ENCODE data around the gene ITCH.

The ITCH gene

GRCh38 chr20:34331838-34332237 is 31.2 kb upstream of the ITCH start:
- no peaks in the 10 kb centered on the region for H3K4me1 ChIP-seq (ENCODE audit: insufficient read depth, low read length)
- DNase-seq (no peak), ATAC-seq (ENCODE audit: insufficient read depth, low read depth) (no peak)
- H2AFZ ChIP-seq (ENCODE audit: low read depth, low read length), result no peak overlapping the region
- no peak overlapping the region for H3K9ac ChIP-seq (ENCODE audit: low read depth, low read length)
- no peak overlapping the region for H3K4me2 ChIP-seq (ENCODE audit: insufficient read depth, low read length)
- no peaks in the 10 kb centered on the region for H3K9me3 ChIP-seq (ENCODE audit: insufficient read depth, low read length, severe bottlenecking)
- no peak overlapping the region for H3K4me3 ChIP-seq (ENCODE audit: low read depth in 1 of 2, low read length in 2 of 2)
- H3K27me3 ChIP-seq (ENCODE audit: insufficient read depth, low read length, poor library complexity), result no peaks in the 10 kb centered on the region
- no peak overlapping the region for H3K27ac ChIP-seq (ENCODE audit: low read length)
- H3K79me2 ChIP-seq (ENCODE audit: insufficient read depth, low read length), result no peaks in the 10 kb centered on the region
- no peaks in the 10 kb centered on the region for H4K20me1 ChIP-seq (ENCODE audit: insufficient read depth, low read length)
- TF ChIP-seq EZH2 (IDR thresholded peaks at IDR 0.05; ENCODE audit: borderline replicate concordance, low read depth, low read length, severe bottlenecking), result no peak
- H3K36me3 ChIP-seq (ENCODE audit: insufficient read depth, low read length), result no peaks in the 10 kb centered on the region

GRCh38 chr20:34332262-34332920 is 30.7 kb upstream of the ITCH start:
- no peak for DNase-seq
- H3K9ac ChIP-seq (ENCODE audit: low read depth, low read length), result no peak overlapping the region
- H3K4me1 ChIP-seq (ENCODE audit: insufficient read depth, low read length), result no peaks in the 10 kb centered on the region
- H3K9me3 ChIP-seq (ENCODE audit: insufficient read depth, low read length, severe bottlenecking), result no peaks in the 10 kb centered on the region
- no peak overlapping the region for H2AFZ ChIP-seq (ENCODE audit: low read depth, low read length)
- TF ChIP-seq EZH2 (IDR thresholded peaks at IDR 0.05; ENCODE audit: borderline replicate concordance, low read depth, low read length, severe bottlenecking) (no peak), CTCF (IDR thresholded peaks at IDR 0.05; ENCODE audit: borderline replicate concordance, extremely low read depth, low read length, poor library complexity, severe bottlenecking) (no peak)
- no peaks in the 10 kb centered on the region for H3K79me2 ChIP-seq (ENCODE audit: insufficient read depth, low read length)
- no peaks in the 10 kb centered on the region for H3K27me3 ChIP-seq (ENCODE audit: insufficient read depth, low read length, poor library complexity)
- no peak overlapping the region for H3K27ac ChIP-seq (ENCODE audit: low read length)
- H3K36me3 ChIP-seq (ENCODE audit: insufficient read depth, low read length), result no peaks in the 10 kb centered on the region
- no peaks in the 10 kb centered on the region for H4K20me1 ChIP-seq (ENCODE audit: insufficient read depth, low read length)
- no peak for ATAC-seq (ENCODE audit: insufficient read depth, low read depth)
- H3K4me3 ChIP-seq (ENCODE audit: low read depth in 1 of 2, low read length in 2 of 2), result no peak overlapping the region
- H3K4me2 ChIP-seq (ENCODE audit: insufficient read depth, low read length), result no peak overlapping the region

- no peaks in the 10 kb centered on the region for H3K79me2 ChIP-seq (ENCODE audit: insufficient read depth, low read length)
- no peak overlapping the region for H3K4me2 ChIP-seq (ENCODE audit: insufficient read depth, low read length)
- TF ChIP-seq EZH2 (IDR thresholded peaks at IDR 0.05; ENCODE audit: borderline replicate concordance, low read depth, low read length, severe bottlenecking) (no peak), CTCF (IDR thresholded peaks at IDR 0.05; ENCODE audit: borderline replicate concordance, extremely low read depth, low read length, poor library complexity, severe bottlenecking) (no peak)
- no peaks in the 10 kb centered on the region for H3K27me3 ChIP-seq (ENCODE audit: insufficient read depth, low read length, poor library complexity)
- no peak overlapping the region for H3K9ac ChIP-seq (ENCODE audit: low read depth, low read length)
- no peaks in the 10 kb centered on the region for H3K36me3 ChIP-seq (ENCODE audit: insufficient read depth, low read length)
- no peak overlapping the region for H3K4me3 ChIP-seq (ENCODE audit: low read depth in 1 of 2, low read length in 2 of 2)
- no peaks in the 10 kb centered on the region for H3K4me1 ChIP-seq (ENCODE audit: insufficient read depth, low read length)
- H3K27ac ChIP-seq (ENCODE audit: low read length), result no peak overlapping the region
- H2AFZ ChIP-seq (ENCODE audit: low read depth, low read length), result no peak overlapping the region
- H4K20me1 ChIP-seq (ENCODE audit: insufficient read depth, low read length), result no peaks in the 10 kb centered on the region
- no peak for DNase-seq
- ATAC-seq (ENCODE audit: insufficient read depth, low read depth), result no peak
- no peaks in the 10 kb centered on the region for H3K9me3 ChIP-seq (ENCODE audit: insufficient read depth, low read length, severe bottlenecking)
These were observed 29.3 kb upstream of the ITCH start for GRCh38 chr20:34333786-34334185.

GRCh38 chr20:34334654-34335407 is 28.2 kb upstream of the ITCH start:
- Histone ChIP-seq H3K4me1 (ENCODE audit: insufficient read depth, low read length) (no peaks in the 10 kb centered on the region), H3K27ac (ENCODE audit: low read length) (no peak overlapping the region), H3K4me2 (ENCODE audit: insufficient read depth, low read length) (no peak overlapping the region), H3K4me3 (ENCODE audit: low read depth in 1 of 2, low read length in 2 of 2) (no peak overlapping the region), H3K27me3 (ENCODE audit: insufficient read depth, low read length, poor library complexity) (no peaks in the 10 kb centered on the region), H3K36me3 (ENCODE audit: insufficient read depth, low read length) (no peaks in the 10 kb centered on the region), H3K9me3 (ENCODE audit: insufficient read depth, low read length, severe bottlenecking) (no peaks in the 10 kb centered on the region), H3K9ac (ENCODE audit: low read depth, low read length) (no peak overlapping the region), H4K20me1 (ENCODE audit: insufficient read depth, low read length) (no peaks in the 10 kb centered on the region), H3K79me2 (ENCODE audit: insufficient read depth, low read length) (no peaks in the 10 kb centered on the region), H2AFZ (ENCODE audit: low read depth, low read length) (no peak overlapping the region)
- DNase-seq (no peak), ATAC-seq (ENCODE audit: insufficient read depth, low read depth) (no peak)
- no peak for TF ChIP-seq CTCF (IDR thresholded peaks at IDR 0.05; ENCODE audit: borderline replicate concordance, extremely low read depth, low read length, poor library complexity, severe bottlenecking)
- no peak for TF ChIP-seq EZH2 (IDR thresholded peaks at IDR 0.05; ENCODE audit: borderline replicate concordance, low read depth, low read length, severe bottlenecking)
